ENCODE results near the gene E2F4. TPM values are rescaled to one million over a fixed set of nuclear protein-coding genes. Genes with fewer than 3 reads are reported as not detected.

Gene E2F4
- total and polyA plus RNA-seq, 4 donors = 16.7 to 53.5 (median 40.7) TPM

- peaks cover 90% of the 10 kb centered on the region for H3K36me3 ChIP-seq (ENCODE audit: control insufficient read depth, insufficient read depth, low read length)
- no peaks in the 10 kb centered on the region for H3K27me3 ChIP-seq (ENCODE audit: control insufficient read depth, insufficient read depth, low read length)
- no peak within 1 kb of the TSS for H3K27ac ChIP-seq (ENCODE audit: low read depth, low read length)
- no peaks in the 10 kb centered on the region for H3K9me3 ChIP-seq (ENCODE audit: control insufficient read depth, insufficient read depth, low read length)
- peaks cover 15% of the 10 kb centered on the region for H3K4me1 ChIP-seq (ENCODE audit: control insufficient read depth, insufficient read depth, low read length)
- no peak within 1 kb of the TSS for H3K4me3 ChIP-seq (ENCODE audit: low read depth, low read length)
- 27% methylated on average over 54 of the region's 61 CpGs for WGBS (ENCODE audit: insufficient coverage)
- DNase-seq (ENCODE audit: low read depth in 4 of 6, low spot score in 6 of 6) = no peak
Observed at GRCh38 chr16:67199011-67199807, 7.3 kb downstream of the E2F4 start, which contains the start of gene ELMO3. TSS of gene ELMO3 (plus strand) at chr16:67199131. CDS start at chr16:67199327, 196 bp downstream.

DNA sequence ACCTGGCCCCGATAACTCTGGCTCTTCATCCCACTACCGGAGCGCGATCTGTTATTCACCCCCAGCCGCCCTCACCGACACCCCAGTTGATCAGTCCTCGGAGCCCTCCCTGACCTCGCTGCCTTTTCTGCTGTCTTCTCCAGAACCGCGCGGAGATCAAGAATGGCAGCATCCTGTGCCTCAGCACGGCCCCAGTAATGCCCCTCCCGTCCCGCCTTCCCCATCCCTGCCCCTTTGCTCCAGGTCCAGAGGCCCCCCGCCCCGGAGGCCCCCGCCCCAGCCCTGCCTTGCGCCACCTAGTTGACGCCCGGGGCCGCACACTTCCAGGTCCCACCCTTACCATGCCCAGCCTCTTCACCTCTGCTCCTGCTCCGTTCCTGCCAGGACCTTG, 7.8 kb downstream of the E2F4 start:
- 30% methylated on average over 17 of the region's 22 CpGs for WGBS (ENCODE audit: insufficient coverage)
- no peak for DNase-seq (ENCODE audit: low read depth in 4 of 6, low spot score in 6 of 6)
- H3K27ac ChIP-seq (ENCODE audit: low read depth, low read length) = no peak overlapping the region
- peaks cover 90% of the 10 kb centered on the region for H3K36me3 ChIP-seq (ENCODE audit: control insufficient read depth, insufficient read depth, low read length)
- no peaks in the 10 kb centered on the region for H3K27me3 ChIP-seq (ENCODE audit: control insufficient read depth, insufficient read depth, low read length)
- H3K4me3 ChIP-seq (ENCODE audit: low read depth, low read length) = no peak overlapping the region
- H3K9me3 ChIP-seq (ENCODE audit: control insufficient read depth, insufficient read depth, low read length) = no peaks in the 10 kb centered on the region
- peaks cover 15% of the 10 kb centered on the region for H3K4me1 ChIP-seq (ENCODE audit: control insufficient read depth, insufficient read depth, low read length)

GRCh38 chr16:67200491-67200890, 8.5 kb downstream of the E2F4 start:
- Histone ChIP-seq H3K4me3 (ENCODE audit: low read depth, low read length) (no peak overlapping the region), H3K27ac (ENCODE audit: low read depth, low read length) (no peak overlapping the region), H3K4me1 (ENCODE audit: control insufficient read depth, insufficient read depth, low read length) (peaks cover 15% of the 10 kb centered on the region), H3K27me3 (ENCODE audit: control insufficient read depth, insufficient read depth, low read length) (no peaks in the 10 kb centered on the region), H3K9me3 (ENCODE audit: control insufficient read depth, insufficient read depth, low read length) (no peaks in the 10 kb centered on the region), H3K36me3 (ENCODE audit: control insufficient read depth, insufficient read depth, low read length) (peaks cover 83% of the 10 kb centered on the region)
- DNase-seq (ENCODE audit: low read depth in 4 of 6, low spot score in 6 of 6) = no peak
- WGBS (ENCODE audit: insufficient coverage) = 95% methylated on average over 8 of the region's 8 CpGs

GRCh38 chr16:67201411-67202345, 9.7 kb downstream of the E2F4 start:
- 95% methylated on average over 33 of the region's 40 CpGs for WGBS (ENCODE audit: insufficient coverage)
- Histone ChIP-seq H3K27me3 (ENCODE audit: control insufficient read depth, insufficient read depth, low read length) (no peaks in the 10 kb centered on the region), H3K4me1 (ENCODE audit: control insufficient read depth, insufficient read depth, low read length) (peaks cover 15% of the 10 kb centered on the region), H3K9me3 (ENCODE audit: control insufficient read depth, insufficient read depth, low read length) (no peaks in the 10 kb centered on the region), H3K36me3 (ENCODE audit: control insufficient read depth, insufficient read depth, low read length) (peaks cover 83% of the 10 kb centered on the region), H3K27ac (ENCODE audit: low read depth, low read length) (no peak overlapping the region), H3K4me3 (ENCODE audit: low read depth, low read length) (no peak overlapping the region)
- no peak for DNase-seq (ENCODE audit: low read depth in 4 of 6, low spot score in 6 of 6)

GRCh38 chr16:67202426-67202825, 10.5 kb downstream of the E2F4 start:
- no peak for DNase-seq (ENCODE audit: low read depth in 4 of 6, low spot score in 6 of 6)
- peaks cover 83% of the 10 kb centered on the region for H3K36me3 ChIP-seq (ENCODE audit: control insufficient read depth, insufficient read depth, low read length)
- no peak overlapping the region for H3K27ac ChIP-seq (ENCODE audit: low read depth, low read length)
- no peaks in the 10 kb centered on the region for H3K27me3 ChIP-seq (ENCODE audit: control insufficient read depth, insufficient read depth, low read length)
- H3K4me3 ChIP-seq (ENCODE audit: low read depth, low read length) = no peak overlapping the region
- no peaks in the 10 kb centered on the region for H3K9me3 ChIP-seq (ENCODE audit: control insufficient read depth, insufficient read depth, low read length)
- 97% methylated on average over 12 of the region's 12 CpGs for WGBS (ENCODE audit: insufficient coverage)
- peaks cover 15% of the 10 kb centered on the region for H3K4me1 ChIP-seq (ENCODE audit: control insufficient read depth, insufficient read depth, low read length)

DNA sequence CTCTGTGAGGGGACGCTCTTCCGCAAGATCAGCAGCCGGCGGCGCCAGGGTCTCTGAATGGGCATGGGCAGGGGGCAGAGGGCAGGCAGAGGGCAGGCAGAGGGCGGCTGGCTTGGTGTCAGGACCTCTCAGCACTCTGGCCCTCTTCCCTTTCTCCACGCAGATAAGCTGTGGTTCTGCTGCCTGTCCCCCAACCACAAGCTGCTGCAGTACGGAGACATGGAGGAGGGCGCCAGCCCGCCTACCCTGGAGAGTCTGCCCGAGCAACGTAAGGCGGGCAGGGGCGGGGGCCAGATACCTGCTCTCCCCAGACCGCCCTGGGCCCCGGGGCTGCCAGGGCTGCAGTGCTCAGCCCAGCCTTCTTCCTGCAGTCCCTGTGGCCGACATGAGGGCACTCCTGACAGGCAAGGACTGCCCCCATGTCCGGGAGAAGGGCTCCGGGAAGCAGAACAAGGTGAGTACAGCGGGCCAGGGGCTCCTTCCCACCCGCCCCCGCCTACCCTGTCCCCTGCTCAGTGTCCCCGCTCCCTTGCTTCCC, 11.1 kb downstream of the E2F4 start:
- H3K4me1 ChIP-seq (ENCODE audit: control insufficient read depth, insufficient read depth, low read length) = peaks cover 12% of the 10 kb centered on the region
- H3K27ac ChIP-seq (ENCODE audit: low read depth, low read length) = no peak overlapping the region
- DNase-seq (ENCODE audit: low read depth in 4 of 6, low spot score in 6 of 6) = no peak
- peaks cover 83% of the 10 kb centered on the region for H3K36me3 ChIP-seq (ENCODE audit: control insufficient read depth, insufficient read depth, low read length)
- no peaks in the 10 kb centered on the region for H3K27me3 ChIP-seq (ENCODE audit: control insufficient read depth, insufficient read depth, low read length)
- no peaks in the 10 kb centered on the region for H3K9me3 ChIP-seq (ENCODE audit: control insufficient read depth, insufficient read depth, low read length)
- no peak overlapping the region for H3K4me3 ChIP-seq (ENCODE audit: low read depth, low read length)
- WGBS (ENCODE audit: insufficient coverage) = 93% methylated on average over 23 of the region's 23 CpGs

DNA sequence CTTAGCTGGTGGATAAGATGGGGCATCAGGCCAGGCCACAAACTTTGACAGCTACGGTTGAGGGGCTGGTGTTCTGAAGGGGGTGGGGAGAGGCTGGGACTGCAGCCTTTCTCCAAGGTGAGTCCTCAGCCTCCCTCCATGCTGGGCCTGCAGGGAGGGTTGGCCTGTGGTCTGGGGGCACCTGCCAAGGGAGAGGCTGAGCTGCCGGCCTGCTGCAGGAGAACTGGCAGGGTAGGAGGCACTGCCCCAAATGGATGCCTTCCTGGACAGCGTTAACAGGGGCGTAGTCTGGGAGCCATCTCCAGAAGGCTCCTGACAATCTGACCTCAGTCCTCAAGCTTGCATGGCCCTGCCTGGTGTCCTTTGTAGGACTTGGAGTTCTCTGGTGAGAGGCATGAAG, 12.1 kb downstream of the E2F4 start:
- peaks cover 85% of the 10 kb centered on the region for H3K36me3 ChIP-seq (ENCODE audit: control insufficient read depth, insufficient read depth, low read length)
- WGBS (ENCODE audit: insufficient coverage) = 100% methylated on average over 4 of the region's 4 CpGs
- no peak for DNase-seq (ENCODE audit: low read depth in 4 of 6, low spot score in 6 of 6)
- H3K4me1 ChIP-seq (ENCODE audit: control insufficient read depth, insufficient read depth, low read length) = peaks cover 5% of the 10 kb centered on the region
- H3K27ac ChIP-seq (ENCODE audit: low read depth, low read length) = no peak overlapping the region
- no peaks in the 10 kb centered on the region for H3K9me3 ChIP-seq (ENCODE audit: control insufficient read depth, insufficient read depth, low read length)
- no peak overlapping the region for H3K4me3 ChIP-seq (ENCODE audit: low read depth, low read length)
- no peaks in the 10 kb centered on the region for H3K27me3 ChIP-seq (ENCODE audit: control insufficient read depth, insufficient read depth, low read length)

DNA sequence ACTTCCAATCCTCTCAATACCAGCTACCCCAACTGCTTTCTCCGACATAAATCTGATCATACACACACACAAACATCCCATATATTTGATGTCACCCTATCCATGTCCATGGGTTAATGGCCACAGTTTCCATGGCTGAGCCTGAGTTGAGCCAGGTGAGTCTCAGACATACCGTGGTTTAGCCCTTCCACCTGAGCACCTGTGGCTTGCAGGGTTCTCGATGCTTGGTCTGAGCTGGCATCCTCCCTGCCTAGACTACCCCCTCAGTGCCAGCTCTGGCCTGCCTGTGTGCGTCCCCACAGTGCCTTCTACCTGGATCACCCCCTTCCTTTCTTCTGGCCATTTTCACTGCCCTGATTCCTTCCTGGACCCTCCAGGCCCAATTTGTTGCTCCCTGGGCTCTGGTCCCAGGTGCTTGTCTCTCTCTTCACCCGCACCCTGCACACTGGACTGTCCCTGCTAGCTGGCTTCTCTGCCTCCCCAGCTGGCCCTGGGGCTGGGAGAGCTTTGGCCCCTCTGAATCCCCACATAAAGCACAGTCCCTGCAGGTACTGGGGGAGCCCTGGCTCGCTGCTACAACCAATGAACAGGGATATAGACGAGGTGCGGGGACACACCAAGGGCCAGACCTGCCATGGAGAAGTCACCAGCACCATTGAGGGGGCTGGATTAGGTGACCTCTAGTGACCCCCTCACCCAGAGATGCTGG, 14.3 kb downstream of the E2F4 start:
- DNase-seq (ENCODE audit: low read depth in 4 of 6, low spot score in 6 of 6) = no peak
- no peaks in the 10 kb centered on the region for H3K27me3 ChIP-seq (ENCODE audit: control insufficient read depth, insufficient read depth, low read length)
- H3K4me3 ChIP-seq (ENCODE audit: low read depth, low read length) = no peak overlapping the region
- no peaks in the 10 kb centered on the region for H3K4me1 ChIP-seq (ENCODE audit: control insufficient read depth, insufficient read depth, low read length)
- WGBS (ENCODE audit: insufficient coverage) = 91% methylated on average over 8 of the region's 8 CpGs
- no peak overlapping the region for H3K27ac ChIP-seq (ENCODE audit: low read depth, low read length)
- peaks cover 93% of the 10 kb centered on the region for H3K36me3 ChIP-seq (ENCODE audit: control insufficient read depth, insufficient read depth, low read length)
- no peaks in the 10 kb centered on the region for H3K9me3 ChIP-seq (ENCODE audit: control insufficient read depth, insufficient read depth, low read length)

DNA sequence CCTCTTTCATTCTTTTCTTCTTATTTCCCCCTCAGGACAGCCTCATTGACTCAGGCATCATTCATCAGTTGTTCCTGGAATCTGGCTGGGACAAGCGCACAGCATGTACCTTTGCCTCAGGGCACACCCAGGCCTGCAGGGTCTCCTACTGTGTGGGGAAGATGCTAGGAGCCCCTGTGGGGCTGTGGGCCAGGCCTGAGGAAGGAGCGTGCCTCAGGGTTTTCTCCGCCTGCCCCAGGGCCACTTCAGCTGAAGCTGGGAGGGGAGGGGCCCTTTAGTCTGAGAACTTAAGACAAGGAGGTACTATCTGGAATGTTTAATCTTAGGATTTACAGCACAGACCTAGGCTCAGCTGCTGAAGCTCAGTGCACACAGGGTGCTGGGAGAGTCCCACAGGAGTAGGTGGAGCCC, 14.9 kb downstream of the E2F4 start:
- WGBS (ENCODE audit: insufficient coverage) = 86% methylated on average over 3 of the region's 3 CpGs
- no peaks in the 10 kb centered on the region for H3K27me3 ChIP-seq (ENCODE audit: control insufficient read depth, insufficient read depth, low read length)

More for the DNA sequence above, 14.9 kb downstream of the E2F4 start:
- no peak overlapping the region for H3K4me3 ChIP-seq (ENCODE audit: low read depth, low read length)
- H3K9me3 ChIP-seq (ENCODE audit: control insufficient read depth, insufficient read depth, low read length) = no peaks in the 10 kb centered on the region
- no peak overlapping the region for H3K27ac ChIP-seq (ENCODE audit: low read depth, low read length)
- no peak for DNase-seq (ENCODE audit: low read depth in 4 of 6, low spot score in 6 of 6)
- H3K4me1 ChIP-seq (ENCODE audit: control insufficient read depth, insufficient read depth, low read length) = no peaks in the 10 kb centered on the region
- peaks cover 87% of the 10 kb centered on the region for H3K36me3 ChIP-seq (ENCODE audit: control insufficient read depth, insufficient read depth, low read length)

Data from spinal cord (tissue), 10 donors.